Measurements from ENCODE around the gene ICAM5. TPM values are rescaled to one million over a fixed set of nuclear protein-coding genes. Genes with fewer than 3 reads are reported as not detected.

The ICAM5 gene
- total RNA-seq, 1 experiment from 2014 or later, result 53.9 TPM

- Histone ChIP-seq H3K9ac (ENCODE audit: low read length) (no peak overlapping the region), H2AFZ (ENCODE audit: low read depth, low read length, poor library complexity, severe bottlenecking) (no peak overlapping the region), H3K4me1 (ENCODE audit: control insufficient read depth in 1 of 2, insufficient read depth in 2 of 2, low read length in 2 of 2) (peaks cover 3 to 27% of the 10 kb centered on the region in 2 experiments; a peak in 3 of 4 replicates), H3K36me3 (ENCODE audit: control insufficient read depth in 1 of 2, insufficient read depth in 2 of 2, low read length in 2 of 2) (peaks cover 19 to 28% of the 10 kb centered on the region in 2 experiments), H3K79me2 (ENCODE audit: insufficient read depth, low read length) (peaks cover 28% of the 10 kb centered on the region), H3K4me2 (ENCODE audit: low read length) (no peak overlapping the region), H3K9me2 (ENCODE audit: insufficient read depth) (no peaks in the 10 kb centered on the region), H3K4me3 (replicated peaks in 1 of 2; ENCODE audit: low read depth in 1 of 2, low read length in 2 of 2) (no peak overlapping the region), H3K9me3 (ENCODE audit: control insufficient read depth in 1 of 2, insufficient read depth in 1 of 2, low read depth in 1 of 2, low read length in 2 of 2) (no peaks in the 10 kb centered on the region), H3K27ac (ENCODE audit: low read depth, low read length) (no peak overlapping the region), H3K27me3 (ENCODE audit: insufficient read depth, low read length) (no peaks in the 10 kb centered on the region), H4K20me1 (ENCODE audit: insufficient read depth) (no peaks in the 10 kb centered on the region; the same call in 1 of the 2 replicates)
- ATAC-seq (no peak), DNase-seq (ENCODE audit: low read depth, low spot score) (no peak)
- intact Hi-C loops (cut with micrococcal nuclease), result no loop called here
- ChIA-PET RAD21 (ENCODE audit: low non-redundant PET in 1 of 2, low total read pairs in 2 of 2, uncharacterized antibody in 2 of 2, unreplicated experiment in 2 of 2) (no interaction called here), CTCF (interaction anchor here (0.7 kb wide), 1 partner anchor 134 kb away, joined by 3 read pairs; no protein-coding TSS in a partner anchor), POLR2A (no interaction called here)
- no TSS peak for BruUV-seq (replicated peaks)
- no peak for TF ChIP-seq ZBTB33 (IDR thresholded peaks at IDR 0.05; ENCODE audit: extremely low read depth, insufficient replicate concordance, low read length)
- TF ChIP-seq ATF3 (IDR thresholded peaks at IDR 0.05), result no peak
- no peak for TF ChIP-seq REST (IDR thresholded peaks at IDR 0.05; ENCODE audit: low read depth)
- TF ChIP-seq EZH2phosphoT487 (IDR thresholded peaks at IDR 0.05; ENCODE audit: borderline replicate concordance), result no peak
- no peak for TF ChIP-seq YY1 (IDR thresholded peaks at IDR 0.05; ENCODE audit: extremely low read depth, insufficient replicate concordance, low read depth, low read length)
- TF ChIP-seq JUND (IDR thresholded peaks at IDR 0.05), result no peak
- no peak for TF ChIP-seq CEBPB (IDR thresholded peaks at IDR 0.05; ENCODE audit: low read depth)
- TF ChIP-seq SRF (IDR thresholded peaks at IDR 0.05; ENCODE audit: low read depth), result no peak
- no peak for TF ChIP-seq ZFX (IDR thresholded peaks at IDR 0.05)
- no peak for TF ChIP-seq ELF1 (IDR thresholded peaks at IDR 0.05; ENCODE audit: borderline replicate concordance, low read depth)
- TF ChIP-seq SIN3A (IDR thresholded peaks at IDR 0.05; ENCODE audit: low read depth), result no peak
- no peak for TF ChIP-seq EGR1 (IDR thresholded peaks at IDR 0.05; ENCODE audit: low read depth)
- no peak for TF ChIP-seq FOSL1 (IDR thresholded peaks at IDR 0.05; ENCODE audit: low read depth)
- TF ChIP-seq POLR2AphosphoS5 (IDR thresholded peaks at IDR 0.05; ENCODE audit: low read depth, low read length), result no peak
Observed at GRCh38 chr19:10254244-10254643, 35.5 kb upstream of the ICAM5 start.

Measured in HCT116 (cell line).